Osteoblast (primary cell): ENCODE data around the gene PTGDS. TPM values are rescaled to one million over a fixed set of nuclear protein-coding genes. Genes with fewer than 3 reads are reported as not detected.

Experiments
- DNase-seq: peaks from one replicate; pipeline ENCODE4 v3.0.0; 2011; ENCODE audit warnings: low spot score, mixed read lengths; ENCODE audit not compliant: insufficient read length; ENCODE audit errors: missing footprints
- H2AFZ ChIP-seq: 2 replicates; pipeline ENCODE4 v1.6.0; 2011; ENCODE audit warnings: mild to moderate bottlenecking, low read length
- H3K27ac ChIP-seq: 2 replicates; pipeline ENCODE4 v1.5.1; 2011; ENCODE audit warnings: mild to moderate bottlenecking, low read depth, low read length, moderate library complexity
- H3K27me3 ChIP-seq: 2 replicates; pipeline ENCODE4 v1.6.0; 2012; ENCODE audit warnings: mild to moderate bottlenecking, control low read depth, inconsistent platforms, low read length, moderate library complexity; ENCODE audit not compliant: insufficient read depth
- H3K36me3 ChIP-seq: 2 replicates; pipeline ENCODE4 v1.5.1; 2011; ENCODE audit warnings: mild to moderate bottlenecking, low read length, control low read depth, moderate library complexity; ENCODE audit not compliant: insufficient read depth
- H3K4me1 ChIP-seq: 2 replicates; pipeline ENCODE4 v1.5.1; 2011; ENCODE audit warnings: mild to moderate bottlenecking, low read length, control low read depth, moderate library complexity; ENCODE audit not compliant: insufficient read depth
- H3K4me2 ChIP-seq: 2 replicates; pipeline ENCODE4 v1.6.0; 2011; ENCODE audit warnings: mild to moderate bottlenecking, low read length; ENCODE audit not compliant: insufficient read depth
- H3K4me3 ChIP-seq: fragments of 200-600 bp; sonication (generic); 3 replicates; pipeline ENCODE4 v1.5.1; 2012; ENCODE audit warnings: mild to moderate bottlenecking, low read length, inconsistent platforms; ENCODE audit not compliant: insufficient read depth
- H3K79me2 ChIP-seq: 2 replicates; pipeline ENCODE4 v1.6.0; 2012; ENCODE audit warnings: mild to moderate bottlenecking, low read length, control low read depth, inconsistent platforms; ENCODE audit not compliant: insufficient read depth
- H3K9me3 ChIP-seq: 2 replicates; pipeline ENCODE4 v1.5.1; 2011; ENCODE audit warnings: low read depth, low read length, control low read depth
- H4K20me1 ChIP-seq: 2 replicates; pipeline ENCODE4 v1.6.0; 2012; ENCODE audit warnings: mild to moderate bottlenecking, low read length, control low read depth; ENCODE audit not compliant: insufficient read depth
- CTCF ChIP-seq: IDR thresholded peaks from 2 replicates; pipeline ENCODE4 v1.5.1; 2011; ENCODE audit warnings: mild to moderate bottlenecking, low read depth, low read length, moderate library complexity; ENCODE audit errors: extremely low read depth
- total RNA-seq: library from RNA; depleted of rRNA; stranded (reverse); fragments of >200 nt; gene quantifications from 2 replicates; pipeline ENCODE4 v1.2.3, GENCODE V29; 2012

Gene PTGDS
- total RNA-seq, 1 donor: 57.9 TPM

- H3K36me3 ChIP-seq: no peaks in the 10 kb centered on the region
- H3K4me1 ChIP-seq: peaks cover 15% of the 10 kb centered on the region
- no peaks in the 10 kb centered on the region for H3K79me2 ChIP-seq
- no peaks in the 10 kb centered on the region for H3K27me3 ChIP-seq
- H3K4me3 ChIP-seq: no peak overlapping the region
- peaks cover 15% of the 10 kb centered on the region for H4K20me1 ChIP-seq
- H2AFZ ChIP-seq: no peak overlapping the region
- no peaks in the 10 kb centered on the region for H3K9me3 ChIP-seq
- H3K4me2 ChIP-seq: no peak overlapping the region
- no peak for TF ChIP-seq CTCF
- no peak overlapping the region for H3K27ac ChIP-seq
- DNase-seq: no peak
Measured at GRCh38 chr9:137026384-137026783, 49.1 kb downstream of the PTGDS start.

GRCh38 chr9:137026828-137027227 is 49.5 kb downstream of the PTGDS start:
- peaks cover 15% of the 10 kb centered on the region for H4K20me1 ChIP-seq
- peaks cover 15% of the 10 kb centered on the region for H3K4me1 ChIP-seq
- H3K4me3 ChIP-seq: peak overlapping the region; percentile 71
- no peaks in the 10 kb centered on the region for H3K27me3 ChIP-seq
- H3K4me2 ChIP-seq: peak overlapping the region; percentile 82
- no peak for DNase-seq
- H3K36me3 ChIP-seq: no peaks in the 10 kb centered on the region
- no peaks in the 10 kb centered on the region for H3K79me2 ChIP-seq
- no peaks in the 10 kb centered on the region for H3K9me3 ChIP-seq
- TF ChIP-seq CTCF: no peak
- no peak overlapping the region for H2AFZ ChIP-seq
- H3K27ac ChIP-seq: no peak overlapping the region

- H4K20me1 ChIP-seq: peaks cover 10% of the 10 kb centered on the region
- H3K79me2 ChIP-seq: no peaks in the 10 kb centered on the region
- H2AFZ ChIP-seq: peak within 1 kb of the TSS; percentile 59
- no peak for TF ChIP-seq CTCF
- H3K9me3 ChIP-seq: no peaks in the 10 kb centered on the region
- H3K4me3 ChIP-seq: peak within 1 kb of the TSS; percentile 71
- H3K36me3 ChIP-seq: no peaks in the 10 kb centered on the region
- H3K27ac ChIP-seq: no peak within 1 kb of the TSS
- H3K4me2 ChIP-seq: peak within 1 kb of the TSS; percentile 90
- DNase-seq: no peak
- peaks cover 15% of the 10 kb centered on the region for H3K4me1 ChIP-seq
- H3K27me3 ChIP-seq: no peaks in the 10 kb centered on the region
Measured at GRCh38 chr9:137027369-137028262, 50.3 kb downstream of the PTGDS start, which contains the start of gene ABCA2. Gene ABCA2, minus strand, starts transcription at chr9:137028237. Its CDS starts 97 bp downstream, at chr9:137028140.
